GM18858 (cell line): Measurements from ENCODE around the gene STH.

Source experiments
- ATAC-seq: cut with Tn5 transposase; IDR thresholded peaks from one replicate; pipeline ENCODE4 v1.9.1; 2021; ENCODE audit not compliant: unreplicated experiment

The STH gene

GRCh38 chr17:45967378-45967777, 31.7 kb upstream of the STH start:
- no peak for ATAC-seq

DNA sequence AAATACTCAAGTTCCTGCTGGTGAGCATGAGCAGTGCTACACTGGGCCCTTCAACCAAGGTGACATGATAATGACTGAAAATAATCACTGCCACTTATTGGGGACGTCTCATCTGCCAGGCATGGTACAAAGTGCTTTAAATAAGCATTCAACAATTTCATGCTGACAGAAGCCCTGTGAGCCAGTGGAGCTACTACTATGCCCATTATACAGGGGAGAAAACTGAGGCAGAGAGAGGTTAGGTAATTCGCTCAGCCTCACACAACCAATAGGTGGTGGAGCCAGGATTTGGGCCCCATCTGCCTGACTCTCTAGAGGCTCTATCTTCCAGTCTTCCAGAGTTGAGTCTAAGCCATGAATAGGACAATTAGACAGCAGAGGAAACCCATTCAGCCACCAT, 30.3 kb upstream of the STH start:
- ATAC-seq = no peak

- ATAC-seq = no peak
Measured at GRCh38 chr17:45969726-45970125, 29.3 kb upstream of the STH start.

DNA sequence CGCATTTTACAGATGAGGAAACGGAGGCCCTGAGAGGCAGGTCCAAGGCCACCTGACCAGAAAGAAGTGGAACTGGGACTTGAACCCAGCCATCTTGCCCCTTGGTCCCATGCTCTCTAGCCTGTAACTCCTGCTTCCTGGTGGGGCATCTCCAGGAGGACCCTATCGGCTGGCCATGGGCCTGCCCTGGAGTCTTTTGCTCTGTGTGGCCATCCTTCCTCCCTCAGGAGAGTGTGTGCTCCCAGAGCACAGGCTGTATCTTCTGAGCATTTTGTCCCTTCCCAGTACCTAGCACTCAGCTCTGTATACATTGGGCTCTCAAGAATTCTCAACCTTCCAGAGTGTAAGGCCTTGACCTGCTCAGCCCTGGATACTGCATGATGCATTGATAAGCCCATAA, 28.4 kb upstream of the STH start:
- ATAC-seq = no peak

- no peak for ATAC-seq
Measured at GRCh38 chr17:45971698-45972141, 27.3 kb upstream of the STH start.

GRCh38 chr17:45972531-45972930, 26.5 kb upstream of the STH start:
- ATAC-seq = no peak

DNA sequence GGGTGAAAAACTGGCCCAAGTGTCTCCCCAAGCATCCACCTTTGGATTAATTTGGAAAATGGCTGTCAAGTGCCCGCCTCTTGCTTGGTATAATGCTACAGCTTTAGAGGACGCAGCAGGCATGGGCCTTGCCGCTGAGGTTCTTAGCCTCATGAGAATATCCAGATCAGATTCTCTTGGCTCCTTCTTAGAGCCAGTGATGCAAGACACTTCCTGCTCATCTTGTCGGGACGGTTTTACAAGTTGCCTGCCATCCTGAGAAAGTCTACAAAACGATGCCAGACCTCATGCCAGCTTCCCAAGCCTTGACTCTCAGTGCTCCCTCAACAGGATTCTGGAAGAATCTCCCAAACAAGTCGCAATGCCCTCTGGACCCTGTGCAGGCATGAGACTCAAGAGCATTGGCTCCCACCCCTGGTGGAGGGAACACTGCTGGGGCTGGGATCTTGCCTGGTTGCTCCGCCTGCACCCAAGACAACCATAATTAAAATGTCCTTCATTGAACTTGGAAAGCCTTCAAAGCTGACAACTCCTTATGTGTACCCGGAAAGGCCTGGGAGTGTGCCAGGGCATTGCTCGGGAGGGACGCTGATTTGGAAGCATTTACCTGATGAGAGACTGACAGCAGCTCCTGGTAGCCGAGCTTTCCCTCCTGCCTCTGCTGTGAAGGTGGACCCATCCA, 25.8 kb upstream of the STH start:
- ATAC-seq = no peak

DNA sequence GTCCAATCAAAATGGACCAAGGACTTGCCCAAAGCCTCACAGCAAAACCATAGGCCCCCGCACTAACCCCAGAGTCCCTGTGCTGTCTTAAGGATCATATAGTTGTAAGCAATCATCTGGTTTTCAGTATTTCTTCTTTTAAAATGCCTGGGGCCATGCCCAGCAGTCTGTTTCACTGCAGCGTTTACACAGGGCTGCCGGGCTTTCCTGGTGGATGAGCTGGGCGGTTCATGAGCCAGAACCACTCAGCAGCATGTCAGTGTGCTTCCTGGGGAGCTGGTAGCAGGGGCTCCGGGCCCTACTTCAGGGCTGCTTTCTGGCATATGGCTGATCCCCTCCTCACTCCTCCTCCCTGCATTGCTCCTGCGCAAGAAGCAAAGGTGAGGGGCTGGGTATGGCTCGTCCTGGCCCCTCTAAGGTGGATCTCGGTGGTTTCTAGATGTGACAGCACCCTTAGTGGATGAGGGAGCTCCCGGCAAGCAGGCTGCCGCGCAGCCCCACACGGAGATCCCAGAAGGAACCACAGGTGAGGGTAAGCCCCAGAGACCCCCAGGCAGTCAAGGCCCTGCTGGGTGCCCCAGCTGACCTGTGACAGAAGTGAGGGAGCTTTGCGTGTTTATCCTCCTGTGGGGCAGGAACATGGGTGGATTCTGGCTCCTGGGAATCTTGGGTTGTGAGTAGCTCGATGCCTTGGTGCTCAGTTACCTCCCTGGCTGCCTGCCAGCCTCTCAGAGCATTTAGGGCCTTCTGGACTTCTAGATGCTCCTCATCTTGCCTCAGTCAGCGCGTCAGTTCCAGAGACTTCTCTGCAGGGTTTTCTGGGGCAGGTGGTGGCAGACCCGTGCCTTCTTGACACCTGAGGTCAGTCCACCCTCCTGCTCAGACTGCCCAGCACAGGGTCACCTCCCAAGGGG, 24.8 kb upstream of the STH start:
- ATAC-seq = no peak

DNA sequence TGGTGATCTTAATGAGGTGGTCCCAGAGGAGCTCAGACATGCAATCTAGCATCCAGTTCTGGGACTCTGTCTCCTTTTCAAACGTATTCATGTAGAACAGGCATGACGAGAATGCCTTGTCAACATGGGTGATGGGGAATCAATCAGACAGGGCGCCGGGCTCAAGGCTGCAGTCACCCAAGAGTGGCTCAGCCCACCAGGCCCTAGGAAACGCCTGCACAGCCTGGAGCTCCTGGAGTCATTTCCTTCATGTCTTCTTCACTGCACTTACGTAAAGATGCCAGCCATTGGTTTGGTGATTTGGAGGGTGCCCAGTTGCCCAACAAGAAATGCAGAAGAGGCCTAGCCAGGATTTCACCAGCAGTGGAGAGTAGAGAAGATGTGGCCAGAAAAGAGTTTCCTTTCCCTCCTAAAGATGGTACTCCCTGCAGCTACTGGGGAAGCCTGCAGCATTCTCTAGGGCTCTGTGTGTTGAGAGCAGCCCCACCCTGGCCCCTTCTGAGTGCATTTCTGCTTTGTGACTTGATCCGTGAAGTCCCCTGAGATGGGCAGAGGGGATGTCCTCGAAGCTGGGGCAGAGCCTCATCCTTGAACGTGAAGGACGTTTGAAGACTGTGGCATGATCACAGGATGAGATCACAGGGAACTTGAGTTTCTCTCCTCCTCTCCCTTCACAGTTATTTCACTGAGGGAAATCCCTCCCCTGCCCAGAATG, 24.0 kb upstream of the STH start:
- ATAC-seq = no peak

DNA sequence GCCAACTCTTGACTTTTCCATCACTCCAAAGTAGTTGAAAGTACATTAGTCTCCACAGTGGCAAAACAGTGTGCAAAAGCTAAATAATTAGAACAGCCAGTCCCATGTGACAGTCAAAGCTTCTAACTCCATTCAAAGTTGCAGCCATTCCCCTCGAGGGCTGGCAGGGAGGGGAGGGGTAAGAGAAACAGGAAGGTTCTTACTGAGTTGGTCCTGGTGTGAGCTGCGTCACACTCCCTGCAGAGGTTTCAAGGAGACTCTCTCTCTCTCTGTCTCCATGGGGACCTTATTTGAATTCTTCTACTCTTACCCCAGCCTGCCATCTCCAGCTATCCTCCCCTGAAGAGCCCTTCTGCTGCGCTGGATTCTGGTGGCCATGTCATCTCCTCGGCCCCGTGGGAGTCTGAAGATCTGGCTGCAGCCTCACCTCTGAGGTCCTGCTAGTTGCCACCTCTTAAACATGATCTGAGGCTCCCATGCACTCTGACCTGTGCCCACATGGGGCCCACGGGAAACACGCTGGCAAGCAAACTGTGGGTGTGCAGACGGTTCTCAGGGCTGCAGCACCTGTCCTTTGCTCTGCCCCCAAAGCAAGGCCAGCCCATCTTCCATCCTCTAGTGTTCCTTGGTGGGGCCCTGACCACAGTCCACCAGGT, 23.3 kb upstream of the STH start:
- ATAC-seq = no peak

DNA sequence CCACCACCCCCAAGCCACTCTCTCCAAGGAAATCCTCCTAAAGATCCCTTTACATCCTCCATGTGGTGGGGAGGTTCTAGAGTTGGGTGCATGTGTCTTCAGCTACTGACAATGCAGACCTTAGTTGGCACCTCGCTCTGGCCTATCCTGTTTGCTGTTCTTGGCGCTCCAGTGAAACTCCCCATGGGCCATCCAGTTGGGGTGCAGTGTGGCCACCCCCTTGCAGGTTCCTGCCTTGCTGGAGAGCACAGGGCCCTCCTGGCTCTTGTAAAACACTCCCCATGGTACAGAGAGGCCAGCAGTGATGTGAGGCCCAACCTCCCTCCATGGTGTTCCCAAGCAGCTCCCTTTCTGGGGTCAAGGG, 22.7 kb upstream of the STH start:
- ATAC-seq = no peak

- no peak for ATAC-seq
Measured at GRCh38 chr17:45976755-45977505, 22.1 kb upstream of the STH start.

- no peak for ATAC-seq
Measured at GRCh38 chr17:45977506-45977824, 21.6 kb upstream of the STH start.

- ATAC-seq = no peak
Measured at GRCh38 chr17:45977976-45978626, 20.9 kb upstream of the STH start.

DNA sequence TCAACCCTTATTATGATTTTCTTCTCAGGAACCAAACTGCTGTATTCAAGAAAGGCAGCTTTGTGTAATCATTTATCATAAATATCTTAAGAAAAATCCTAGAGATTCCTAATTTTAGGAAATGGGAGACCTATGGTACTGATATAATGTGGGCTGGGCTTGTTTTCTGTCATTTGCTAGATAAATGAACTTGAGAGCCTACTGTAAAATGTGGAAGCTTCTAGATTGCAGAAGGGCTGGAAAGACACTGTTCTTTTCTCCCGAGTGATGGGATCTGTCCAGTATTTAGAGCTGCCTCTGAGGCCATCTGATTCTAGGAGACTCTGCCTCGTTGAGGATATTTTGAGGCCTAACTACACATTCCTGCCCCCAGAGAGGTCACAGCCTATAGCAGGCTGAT, 19.9 kb upstream of the STH start:
- ATAC-seq = no peak

- no peak for ATAC-seq
Measured at GRCh38 chr17:45980855-45981254, 18.2 kb upstream of the STH start.

DNA sequence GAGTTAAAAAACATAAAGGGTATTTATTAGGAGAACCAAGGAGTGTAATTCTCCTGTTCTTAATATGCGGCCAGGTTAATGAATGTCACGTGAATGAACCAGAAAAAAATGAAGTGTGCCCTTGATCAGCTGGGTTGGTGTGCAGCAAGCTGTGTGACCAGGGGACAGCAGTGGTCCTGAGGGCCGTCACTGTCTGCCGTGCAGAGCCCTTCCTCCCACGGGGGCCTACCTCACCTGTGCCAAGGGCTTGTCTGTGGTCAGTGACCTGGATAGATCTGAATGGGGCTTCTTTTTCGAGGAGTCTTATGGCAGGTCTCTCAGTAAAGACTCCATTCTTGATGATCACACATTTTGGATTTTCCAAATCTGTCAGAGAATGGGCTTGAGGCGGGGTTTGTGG, 17.7 kb upstream of the STH start:
- ATAC-seq = no peak

DNA sequence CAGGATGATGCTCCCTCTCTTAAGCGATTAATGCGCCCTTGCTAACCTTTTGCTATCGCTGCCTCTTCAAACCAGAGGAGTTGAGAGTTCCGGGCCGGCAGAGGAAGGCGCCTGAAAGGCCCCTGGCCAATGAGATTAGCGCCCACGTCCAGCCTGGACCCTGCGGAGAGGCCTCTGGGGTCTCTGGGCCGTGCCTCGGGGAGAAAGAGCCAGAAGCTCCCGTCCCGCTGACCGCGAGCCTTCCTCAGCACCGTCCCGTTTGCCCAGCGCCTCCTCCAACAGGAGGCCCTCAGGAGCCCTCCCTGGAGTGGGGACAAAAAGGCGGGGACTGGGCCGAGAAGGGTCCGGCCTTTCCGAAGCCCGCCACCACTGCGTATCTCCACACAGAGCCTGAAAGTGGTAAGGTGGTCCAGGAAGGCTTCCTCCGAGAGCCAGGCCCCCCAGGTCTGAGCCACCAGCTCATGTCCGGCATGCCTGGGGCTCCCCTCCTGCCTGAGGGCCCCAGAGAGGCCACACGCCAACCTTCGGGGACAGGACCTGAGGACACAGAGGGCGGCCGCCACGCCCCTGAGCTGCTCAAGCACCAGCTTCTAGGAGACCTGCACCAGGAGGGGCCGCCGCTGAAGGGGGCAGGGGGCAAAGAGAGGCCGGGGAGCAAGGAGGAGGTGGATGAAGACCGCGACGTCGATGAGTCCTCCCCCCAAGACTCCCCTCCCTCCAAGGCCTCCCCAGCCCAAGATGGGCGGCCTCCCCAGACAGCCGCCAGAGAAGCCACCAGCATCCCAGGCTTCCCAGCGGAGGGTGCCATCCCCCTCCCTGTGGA, 16.0 kb upstream of the STH start:
- no peak for ATAC-seq

DNA sequence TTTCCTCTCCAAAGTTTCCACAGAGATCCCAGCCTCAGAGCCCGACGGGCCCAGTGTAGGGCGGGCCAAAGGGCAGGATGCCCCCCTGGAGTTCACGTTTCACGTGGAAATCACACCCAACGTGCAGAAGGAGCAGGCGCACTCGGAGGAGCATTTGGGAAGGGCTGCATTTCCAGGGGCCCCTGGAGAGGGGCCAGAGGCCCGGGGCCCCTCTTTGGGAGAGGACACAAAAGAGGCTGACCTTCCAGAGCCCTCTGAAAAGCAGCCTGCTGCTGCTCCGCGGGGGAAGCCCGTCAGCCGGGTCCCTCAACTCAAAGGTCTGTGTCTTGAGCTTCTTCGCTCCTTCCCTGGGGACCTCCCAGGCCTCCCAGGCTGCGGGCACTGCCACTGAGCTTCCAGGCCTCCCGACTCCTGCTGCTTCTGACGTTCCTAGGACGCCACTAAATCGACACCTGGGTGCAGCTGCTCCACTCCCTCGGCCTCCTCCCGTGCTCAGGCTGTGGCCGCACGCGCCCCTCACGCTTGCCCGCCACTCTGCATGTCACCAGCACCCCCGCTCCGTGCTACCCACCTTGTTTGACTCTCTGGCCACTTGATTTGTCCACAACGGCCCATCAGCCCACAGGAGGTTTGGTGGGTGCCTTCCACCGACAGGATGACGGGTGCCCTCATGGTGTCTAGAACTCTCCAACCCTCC, 15.3 kb upstream of the STH start:
- ATAC-seq = no peak
